Activated CD4-positive, alpha-beta T cell treated with anti-CD3 and anti-CD28 coated beads for 4 hours (primary cell): ENCODE results near the gene ZP3.
"Not testable (repeated sequence)": the region's sequence is repeated elsewhere in the genome, so short reads cannot be mapped to it uniquely, and the experiment has no call there.

Source experiments
- DNase-seq, 2 donors: peaks; one replicate each; pipeline ENCODE4 v3.0.0-alpha.2; 2020

Gene ZP3

DNA sequence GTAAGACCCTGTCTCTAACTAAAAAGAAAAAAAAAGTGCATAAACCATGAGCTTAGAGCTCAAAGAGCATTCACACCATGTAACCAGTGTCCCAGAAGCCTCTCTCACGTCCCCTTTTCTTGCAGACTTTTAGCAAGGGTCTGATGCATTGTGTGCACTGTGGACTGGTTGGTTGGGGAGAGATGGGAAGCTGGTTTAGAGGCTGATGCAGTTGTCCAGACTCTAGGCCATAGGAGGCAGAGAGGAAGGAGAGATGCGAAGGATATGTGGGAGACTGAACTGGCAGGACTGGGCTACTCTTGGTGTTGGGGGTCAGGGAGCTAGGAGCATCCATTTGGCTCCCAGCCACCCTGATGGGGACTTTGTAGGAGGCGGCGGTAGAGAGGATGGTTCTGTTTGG is 17.0 kb upstream of the ZP3 start:
- DNase-seq, result no peak

DNA sequence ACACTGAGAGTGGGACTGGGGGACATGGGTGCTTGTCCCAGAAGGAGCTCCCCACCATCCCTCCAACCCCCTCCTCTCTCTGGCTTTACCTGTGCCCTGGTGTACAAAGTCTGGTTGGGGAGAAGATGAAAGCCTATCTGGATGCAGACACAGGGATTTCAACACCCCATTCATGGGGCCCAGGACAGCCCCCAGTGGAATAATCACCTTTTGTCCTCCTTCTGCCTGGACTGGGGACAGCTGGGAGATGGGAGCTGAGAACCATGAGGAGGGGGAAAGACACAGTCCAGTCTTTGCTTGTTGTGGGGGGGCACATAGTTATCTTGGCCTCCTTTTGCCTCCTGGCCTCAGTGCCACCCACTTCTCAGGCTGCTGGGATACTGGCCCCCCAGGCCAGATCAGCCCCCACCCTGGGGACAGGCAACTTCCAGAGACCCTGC is 16.6 kb upstream of the ZP3 start:
- no peak for DNase-seq

DNA sequence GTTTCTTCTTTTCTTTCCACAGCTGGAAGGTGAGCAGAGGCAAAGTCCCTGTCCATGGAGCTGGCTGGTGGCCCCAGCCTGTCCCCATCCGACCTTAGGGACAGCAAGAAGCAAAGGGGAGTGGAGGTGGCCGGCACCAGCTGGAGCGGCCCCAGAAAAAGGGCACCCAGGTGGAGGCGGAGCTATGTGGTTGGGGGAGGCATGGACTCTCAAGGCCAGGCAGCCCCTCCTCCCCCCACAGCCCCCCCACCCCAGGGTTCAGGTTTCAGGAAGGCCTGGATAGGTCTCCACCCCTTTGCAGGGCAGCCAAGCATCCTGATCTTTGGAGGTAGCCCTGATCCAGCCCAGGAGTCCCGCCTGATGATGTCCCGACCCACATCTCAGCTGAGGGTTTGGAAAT is 15.2 kb upstream of the ZP3 start, which contains the start of gene SSC4D:
Gene SSC4D, minus strand, starts transcription at position 161 of the 400 bp plus-strand sequence. CDS start 5,258 bp downstream, outside the sequence.
- no peak for DNase-seq

DNA sequence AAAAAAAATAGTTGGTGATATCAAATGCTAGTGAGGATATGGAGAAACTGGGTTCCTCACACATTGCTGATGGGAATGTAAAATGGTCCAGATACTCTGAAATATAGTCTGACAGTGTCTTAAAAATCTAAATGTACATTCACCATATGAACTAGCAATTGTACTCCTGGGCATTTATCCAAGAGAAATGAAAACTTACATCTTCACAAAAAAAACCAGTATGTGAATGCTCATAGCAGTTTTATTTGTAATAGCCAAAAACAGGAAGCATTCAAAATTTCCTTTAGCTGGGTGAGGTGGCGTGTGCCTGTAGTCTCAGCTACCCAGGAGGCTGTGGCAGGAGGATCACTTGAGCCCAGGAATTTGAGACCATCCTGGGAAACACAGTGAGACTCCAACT is 13.1 kb upstream of the ZP3 start:
- DNase-seq, result no peak

DNA sequence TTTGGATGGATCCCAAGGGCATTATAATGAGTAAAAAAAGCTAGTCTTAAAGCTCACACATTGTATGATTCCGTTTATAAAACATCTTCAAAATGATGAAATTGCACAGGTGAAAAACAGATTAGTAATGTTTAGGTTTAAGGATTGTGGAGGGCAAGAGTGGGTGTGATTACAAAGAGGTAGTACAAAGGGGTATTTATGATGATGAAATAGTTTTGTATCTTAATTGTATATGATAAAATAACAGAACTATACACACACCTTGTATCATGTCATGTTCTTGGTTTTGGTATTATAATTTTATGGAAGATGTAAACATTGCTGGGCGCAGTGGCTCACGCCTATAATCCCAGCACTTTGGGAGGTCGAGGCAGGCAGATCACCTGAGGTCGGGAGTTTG is 12.5 kb upstream of the ZP3 start:
- no peak for DNase-seq

DNA sequence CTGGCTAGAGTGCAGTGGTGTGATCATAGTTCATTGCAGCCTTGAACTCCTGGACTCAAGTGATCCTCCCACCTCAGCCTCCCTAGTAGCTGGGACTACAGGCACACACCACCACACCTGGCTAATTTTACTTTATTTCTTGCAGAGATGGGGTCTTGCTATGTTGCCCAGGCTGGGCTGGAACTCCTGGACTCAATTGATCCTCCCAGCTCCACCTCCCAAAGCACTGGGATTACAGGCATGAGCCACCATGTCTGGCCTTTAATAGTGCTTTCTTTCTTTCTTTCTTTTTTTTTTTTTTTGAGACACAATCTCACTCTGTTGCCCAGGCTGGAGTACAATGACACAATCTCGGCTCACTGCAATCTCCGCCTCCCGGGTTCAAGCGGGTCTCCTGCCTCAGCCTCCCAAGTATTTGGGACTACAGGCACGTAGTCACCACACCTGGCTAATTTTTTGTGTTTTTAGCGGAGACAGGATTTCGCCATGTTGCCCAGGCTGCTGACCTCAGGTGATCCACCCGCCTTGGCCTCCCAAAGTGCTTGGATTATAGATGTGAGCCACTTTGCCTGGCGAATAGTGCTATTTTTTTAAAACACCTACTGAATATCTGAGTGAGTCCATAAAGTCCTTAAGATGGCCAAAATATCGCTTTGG is 7.0 kb upstream of the ZP3 start:
- DNase-seq, result not testable (repeated sequence)

DNA sequence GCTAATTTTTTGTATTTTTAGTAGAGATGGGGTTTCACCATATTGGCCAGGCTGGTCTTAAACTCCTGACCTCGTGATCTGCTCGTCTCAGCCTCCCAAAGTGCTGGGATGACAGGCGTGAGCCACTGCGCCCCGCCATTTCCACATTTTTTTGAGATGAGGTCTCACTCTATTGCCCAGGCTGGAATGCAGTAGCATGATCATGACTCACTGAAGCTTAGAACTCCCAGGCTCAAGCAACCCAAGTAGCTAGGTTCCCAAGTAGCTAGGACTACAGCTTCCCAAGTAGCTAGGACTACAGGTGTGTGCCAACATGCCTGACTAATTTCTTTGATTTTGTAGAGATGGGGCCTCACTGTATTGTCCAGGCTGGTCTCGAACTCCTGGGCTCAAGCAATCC is 3.7 kb upstream of the ZP3 start:
- not testable (repeated sequence) for DNase-seq

DNA sequence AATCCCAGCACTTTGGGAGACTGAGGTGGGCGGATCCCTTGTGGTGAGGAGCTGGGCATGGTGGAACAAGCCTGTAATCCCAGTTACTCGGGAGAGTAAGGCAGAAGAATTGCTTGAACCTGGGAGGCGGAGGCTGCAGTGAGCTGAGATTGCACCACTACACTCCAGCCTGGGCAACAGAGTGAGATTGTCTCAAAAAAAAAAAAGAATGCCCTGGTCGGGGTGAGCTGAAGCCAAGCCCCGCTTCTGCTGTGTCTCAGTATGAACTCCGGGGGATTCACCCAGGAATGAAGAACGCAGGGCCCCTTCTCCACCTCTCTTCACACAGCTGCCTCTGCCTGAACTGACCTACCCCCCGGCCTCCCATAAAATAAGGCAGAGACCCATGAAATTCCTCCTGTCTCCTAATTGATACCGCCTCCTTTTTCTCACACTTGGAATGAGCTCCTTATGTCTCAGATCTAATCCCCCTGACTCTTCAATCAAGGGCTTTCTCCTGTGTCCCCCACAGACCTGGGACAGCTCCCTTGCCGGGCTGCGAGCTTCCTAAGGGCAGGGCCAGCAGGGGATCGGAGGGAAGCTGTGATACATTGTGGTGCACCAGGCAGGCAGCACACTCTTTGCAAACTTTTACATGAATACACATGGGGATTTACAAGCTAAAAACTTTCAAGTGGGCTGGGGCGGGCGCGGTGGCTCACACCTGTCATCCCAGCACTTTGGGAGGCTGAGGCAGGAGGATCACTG is 911 bp upstream of the ZP3 start:
- DNase-seq, result no peak

DNA sequence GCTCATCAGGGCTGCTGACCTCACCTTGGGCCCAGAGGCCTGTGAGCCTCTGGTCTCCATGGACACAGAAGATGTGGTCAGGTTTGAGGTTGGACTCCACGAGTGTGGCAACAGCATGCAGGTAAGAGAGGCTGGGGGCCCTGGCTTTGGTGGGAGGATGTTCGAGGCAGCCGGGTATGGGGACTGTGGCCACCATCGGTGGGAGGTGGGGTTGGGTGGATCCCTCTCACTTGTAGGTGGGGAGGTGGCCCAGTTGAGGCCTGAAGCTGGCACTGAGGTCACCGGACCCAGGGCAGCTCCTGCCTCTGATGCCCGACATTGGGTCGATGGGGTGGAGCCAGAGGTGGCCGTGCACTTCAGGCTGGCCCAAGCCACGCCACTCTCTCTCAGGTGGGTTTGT is 406 bp downstream of the ZP3 start:
- no peak for DNase-seq

DNA sequence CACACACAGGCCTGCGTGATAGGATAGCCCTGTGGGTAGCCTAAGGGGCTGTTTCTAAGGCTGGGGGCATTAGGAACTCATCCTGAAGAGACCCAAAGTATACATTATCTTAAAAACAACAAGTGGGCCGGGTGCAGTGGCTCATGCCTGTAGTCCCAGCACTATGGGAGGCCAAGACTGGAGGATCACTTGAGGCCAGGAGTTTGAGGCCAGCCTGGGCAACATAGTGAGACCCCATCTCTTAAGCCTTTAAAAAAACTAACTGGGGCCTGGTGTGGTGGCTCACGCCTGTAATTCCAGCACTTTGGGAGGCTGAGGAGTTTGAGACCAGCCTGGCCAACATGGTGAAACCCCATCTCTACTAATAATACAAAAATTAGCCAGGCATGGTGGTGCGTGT is 808 bp downstream of the ZP3 start:
- DNase-seq, result not testable (repeated sequence)

DNA sequence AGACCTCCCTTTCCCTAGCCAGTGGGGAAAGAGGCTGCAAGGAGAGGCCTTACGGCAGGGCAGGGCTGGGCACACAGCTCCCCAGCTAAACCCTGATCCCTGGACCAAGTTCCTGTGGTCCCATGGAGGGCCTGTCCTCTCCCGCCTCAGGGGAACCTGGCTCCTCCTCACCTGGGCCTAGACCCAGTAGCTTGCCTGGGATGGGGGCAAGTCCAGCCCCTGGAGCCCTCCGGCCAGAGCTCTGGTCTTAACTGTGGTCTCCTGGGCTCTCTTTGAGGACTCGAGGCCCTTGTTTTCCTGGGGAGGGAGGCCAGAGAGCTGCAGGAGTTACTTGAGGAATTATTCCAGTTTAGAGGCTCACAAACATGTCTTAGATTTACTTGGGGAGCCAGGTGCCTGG is 1.5 kb downstream of the ZP3 start:
- no peak for DNase-seq

DNA sequence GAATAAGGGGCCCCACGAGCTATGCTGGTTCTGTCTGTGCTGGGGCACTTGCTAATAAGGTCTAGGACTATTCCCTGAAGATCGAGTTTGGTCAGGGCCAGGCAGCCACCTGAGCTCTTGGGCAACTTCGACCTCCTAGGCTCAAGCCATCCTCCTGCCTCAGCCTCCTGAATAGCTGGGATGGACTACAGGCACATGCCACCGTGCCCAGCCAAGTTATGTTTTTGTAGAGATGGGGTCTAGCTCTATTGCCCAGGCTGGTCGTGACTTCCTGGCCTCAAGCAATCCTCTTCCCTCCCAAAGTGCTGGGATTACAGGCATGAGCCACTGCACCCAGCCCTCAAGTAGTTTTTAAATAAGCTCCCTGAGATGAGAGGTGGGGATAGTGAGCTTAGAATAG is 2.9 kb downstream of the ZP3 start:
- no peak for DNase-seq

DNA sequence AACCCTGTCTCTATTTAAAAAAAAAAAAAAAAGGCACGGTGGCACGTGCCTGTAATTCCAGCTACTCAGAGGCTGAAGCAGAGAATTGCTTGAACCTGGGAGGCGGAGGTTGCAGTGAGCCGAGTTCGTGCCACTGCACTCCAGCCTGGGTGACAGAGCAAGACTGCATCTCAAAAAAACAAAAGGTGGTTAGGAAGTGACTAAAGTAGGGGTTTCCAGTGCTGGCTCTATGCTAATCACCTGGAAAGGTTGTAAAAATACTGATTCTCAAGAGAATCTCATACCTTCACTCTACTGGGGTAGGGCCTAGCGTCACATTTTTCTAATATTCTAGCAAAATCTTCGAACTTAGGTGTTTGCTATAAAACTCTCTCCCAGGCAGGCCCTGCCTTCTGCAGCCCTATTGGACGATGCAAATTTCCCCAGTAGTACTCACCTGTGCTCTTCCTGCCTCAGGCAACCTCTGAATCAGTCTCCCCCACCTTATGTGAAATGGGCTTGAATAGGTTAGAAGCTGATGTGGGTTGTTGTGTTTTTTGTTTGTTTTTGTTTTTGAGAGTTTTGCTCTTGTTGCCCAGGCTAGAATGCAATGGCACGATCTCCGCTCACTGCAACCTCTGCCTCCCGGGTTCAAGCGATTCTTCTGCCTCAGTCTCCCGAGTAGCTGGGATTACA is 3.5 kb downstream of the ZP3 start:
- DNase-seq, result no peak

DNA sequence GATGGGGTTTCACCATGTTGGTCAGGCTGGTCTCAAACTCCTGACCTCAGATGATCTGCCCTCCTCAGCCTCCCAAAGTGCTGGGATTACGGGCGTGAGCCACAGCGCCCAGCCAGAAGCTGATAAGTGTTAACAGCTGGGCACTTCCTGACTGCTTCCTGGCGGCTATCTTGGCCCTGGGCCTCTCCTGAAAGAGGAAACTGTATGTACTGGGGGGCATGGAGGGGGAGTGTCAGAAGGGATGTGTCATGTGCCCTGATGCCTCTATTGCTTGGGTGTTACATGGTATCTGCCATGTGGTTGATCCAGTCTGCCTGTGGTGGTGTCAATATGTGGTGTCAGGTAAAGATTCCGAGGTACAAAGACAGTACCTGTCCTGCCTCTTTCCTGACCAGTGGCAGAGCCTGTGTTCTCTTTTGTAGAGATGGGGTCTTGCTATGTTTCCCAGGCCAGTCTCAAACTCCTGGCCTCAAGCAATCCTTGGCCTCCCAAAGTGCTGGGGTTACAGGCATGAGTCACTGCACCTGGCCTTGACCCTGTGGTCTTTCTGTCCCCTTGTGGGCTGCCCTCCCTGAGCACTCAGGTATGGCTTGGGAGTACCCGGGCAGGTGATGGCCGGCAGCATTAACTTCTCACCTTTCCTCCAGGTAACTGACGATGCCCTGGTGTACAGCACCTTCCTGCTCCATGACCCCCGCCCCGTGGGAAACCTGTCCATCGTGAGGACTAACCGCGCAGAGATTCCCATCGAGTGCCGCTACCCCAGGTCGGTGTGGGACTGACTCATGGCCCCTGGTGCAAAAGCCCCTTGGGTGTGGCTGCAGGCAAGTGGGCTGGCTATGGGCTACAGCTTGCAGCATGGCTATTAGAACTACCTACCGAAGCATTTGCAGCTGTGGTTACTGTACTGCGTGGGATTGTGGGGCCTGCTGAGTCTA is 4.4 kb downstream of the ZP3 start:
- no peak for DNase-seq

DNA sequence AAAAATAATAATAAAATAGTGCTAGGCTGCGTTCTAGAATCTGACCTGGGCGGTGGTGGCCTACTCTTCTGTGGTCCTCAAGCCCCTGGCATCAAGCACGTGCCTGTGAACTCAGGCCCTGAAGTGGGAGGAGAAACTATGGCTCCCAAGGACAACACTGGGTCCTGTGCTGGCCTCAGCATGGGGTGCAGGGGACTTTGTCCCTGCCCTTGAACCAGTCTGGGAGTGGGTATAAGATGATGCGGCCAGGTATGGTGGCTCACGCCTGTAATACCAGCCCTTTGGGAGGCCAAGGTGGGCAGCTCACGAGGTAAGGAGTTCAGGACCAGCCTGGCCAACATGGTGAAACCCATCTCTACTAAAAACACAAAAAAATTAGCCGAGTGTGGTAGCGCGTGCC is 5.5 kb downstream of the ZP3 start:
- no peak for DNase-seq

DNA sequence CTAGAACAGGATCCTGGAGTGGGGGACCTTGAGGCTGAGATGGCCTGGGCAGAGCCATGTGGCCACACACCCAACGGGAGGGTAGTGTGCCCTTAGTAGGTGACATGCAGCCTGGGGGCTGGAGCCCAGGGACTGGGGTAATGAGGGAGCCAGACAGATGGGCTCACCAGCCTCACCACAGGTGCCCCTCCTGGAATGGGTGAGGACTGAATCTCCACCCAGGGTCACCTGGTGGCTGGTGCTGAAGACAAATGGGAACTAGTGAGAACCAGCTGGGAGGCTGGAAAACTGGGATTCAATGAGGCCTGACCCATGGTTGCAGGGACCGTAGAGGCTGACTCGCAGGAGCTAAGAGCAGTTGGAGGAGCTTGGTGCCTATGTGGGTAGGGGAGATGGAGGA is 6.1 kb downstream of the ZP3 start:
- DNase-seq, result no peak

DNA sequence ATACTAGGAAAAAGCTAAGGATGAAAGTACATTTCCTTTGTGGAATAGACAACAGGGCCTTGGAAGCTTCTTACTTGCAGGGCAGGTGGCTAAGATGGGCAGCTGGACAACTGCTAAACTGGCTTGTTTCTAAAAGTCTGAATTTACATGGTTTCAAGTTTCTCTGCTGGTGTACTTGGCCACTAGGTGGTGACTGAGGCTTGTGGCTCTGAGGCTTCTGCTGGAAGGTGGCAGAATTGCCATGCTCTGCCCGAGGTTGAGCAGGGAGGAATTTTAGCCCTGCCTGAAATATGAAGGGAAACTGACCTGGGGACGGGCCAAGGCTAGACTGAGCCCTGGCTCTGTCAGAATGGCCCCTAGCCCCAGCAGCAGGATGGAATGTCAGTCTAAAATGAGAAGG is 13.1 kb downstream of the ZP3 start:
- DNase-seq, result peak; percentile 48 to 59

DNA sequence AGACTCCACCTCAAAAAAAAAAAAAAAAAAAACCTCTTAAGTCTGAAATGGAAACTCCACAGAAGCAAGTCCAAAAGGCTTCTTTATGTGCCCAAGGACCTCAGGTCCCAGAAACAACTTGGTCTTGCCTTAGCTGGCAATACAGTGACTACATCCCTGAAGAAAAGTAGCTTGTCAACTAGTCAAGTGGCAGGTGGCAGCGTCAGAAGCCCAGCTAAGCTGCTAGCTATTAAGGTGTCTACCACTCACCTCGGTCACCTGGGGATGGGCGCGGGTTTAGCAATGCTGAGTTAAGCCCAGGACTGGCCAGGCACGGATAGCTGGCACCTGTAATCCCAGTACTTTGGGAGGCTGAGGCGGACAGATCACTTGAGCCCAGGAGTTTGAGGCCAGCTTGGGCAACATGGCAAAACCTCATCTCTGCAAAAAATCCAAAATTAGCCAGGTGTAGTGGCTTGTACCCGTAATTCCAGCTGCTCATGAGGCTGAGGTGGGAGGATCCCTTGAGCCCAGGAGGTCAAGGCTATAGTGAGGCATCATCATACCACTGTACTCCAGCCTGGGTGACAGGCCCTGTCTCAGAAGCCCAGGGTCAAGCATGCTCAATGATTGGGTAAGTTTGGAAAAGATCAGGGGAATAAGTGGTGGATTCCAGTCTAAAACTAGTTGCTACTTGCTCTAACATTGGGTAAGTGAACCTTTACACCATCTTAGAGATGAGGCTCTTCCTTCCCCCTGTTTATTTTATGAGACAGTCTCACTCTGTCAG is 14.6 kb downstream of the ZP3 start:
- not testable (repeated sequence) for DNase-seq

DNA sequence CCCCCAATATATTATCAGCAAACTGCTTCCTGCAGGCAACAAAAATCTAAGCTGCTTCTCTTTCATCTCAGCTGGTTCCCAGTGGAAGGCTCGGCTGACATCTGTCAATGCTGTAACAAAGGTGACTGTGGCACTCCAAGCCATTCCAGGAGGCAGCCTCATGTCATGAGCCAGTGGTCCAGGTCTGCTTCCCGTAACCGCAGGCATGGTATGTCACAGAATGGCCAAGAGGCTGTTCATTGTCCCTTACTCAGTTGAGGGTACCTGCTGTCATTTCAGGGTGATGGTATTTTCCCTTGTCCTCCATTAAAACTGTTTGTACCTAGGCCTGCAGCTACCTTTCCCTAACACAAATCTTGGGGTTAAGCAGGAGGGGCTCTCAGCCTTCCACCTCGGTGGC is 15.7 kb downstream of the ZP3 start:
- DNase-seq, result not testable (repeated sequence)

DNA sequence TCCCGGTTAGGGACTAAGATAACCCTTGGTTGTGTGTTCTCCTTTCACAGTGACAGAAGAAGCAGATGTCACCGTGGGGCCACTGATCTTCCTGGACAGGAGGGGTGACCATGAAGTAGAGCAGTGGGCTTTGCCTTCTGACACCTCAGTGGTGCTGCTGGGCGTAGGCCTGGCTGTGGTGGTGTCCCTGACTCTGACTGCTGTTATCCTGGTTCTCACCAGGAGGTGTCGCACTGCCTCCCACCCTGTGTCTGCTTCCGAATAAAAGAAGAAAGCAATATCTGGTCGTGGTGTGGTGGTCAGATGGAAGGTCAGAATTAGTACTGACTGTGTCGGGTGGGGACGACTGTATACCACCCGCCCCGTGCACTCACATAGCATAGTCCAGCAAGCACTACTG is 17.0 kb downstream of the ZP3 start:
- not testable (repeated sequence) for DNase-seq

DNA sequence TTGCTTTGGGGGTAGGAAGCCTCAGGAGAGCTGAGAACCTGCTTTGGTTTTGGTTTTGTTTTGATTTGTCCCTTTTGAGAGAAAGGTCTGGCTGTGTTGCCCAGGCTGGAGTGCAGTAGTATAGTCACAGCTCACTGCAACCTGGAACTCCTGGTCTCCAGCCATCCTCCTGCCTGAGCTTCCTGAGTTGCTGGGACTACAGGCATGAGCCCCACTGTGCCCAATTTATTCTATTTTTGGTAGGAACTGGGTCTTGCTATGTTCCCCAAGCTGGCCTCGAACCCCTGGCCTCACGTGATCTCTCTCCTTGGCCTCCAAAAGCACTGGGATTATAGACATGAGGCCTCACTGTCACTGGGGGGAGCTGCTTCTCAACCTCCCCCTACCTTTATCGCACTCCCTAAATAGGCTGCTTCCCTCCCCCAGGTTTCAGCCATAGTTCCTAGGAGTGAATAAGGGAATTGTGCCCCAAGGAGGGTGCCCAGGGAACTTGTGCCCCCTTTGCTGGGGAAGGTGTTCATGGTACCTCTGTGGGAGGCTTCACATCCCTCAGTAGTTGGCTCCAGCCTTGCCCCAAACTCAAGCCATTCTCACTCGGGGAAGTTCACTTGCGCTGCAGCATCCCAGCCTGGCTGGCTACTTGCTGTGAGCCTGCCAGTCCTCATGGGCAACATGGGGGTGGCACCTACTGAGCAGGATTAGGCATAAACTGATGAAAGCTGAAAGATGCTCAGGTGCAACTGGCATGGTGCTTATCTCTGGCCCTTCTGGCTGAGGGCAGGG is 18.1 kb downstream of the ZP3 start:
- not testable (repeated sequence) for DNase-seq
